HG03521 (cell line): ENCODE data around the gene MBD3L5.
A peak's percentile ranks its signal among the peaks of the same experiment; 100 is the strongest.
"Not testable (repeated sequence)": the region's sequence is repeated elsewhere in the genome, so short reads cannot be mapped to it uniquely, and the experiment has no call there.

Experiments used
- ATAC-seq: cut with Tn5 transposase; IDR thresholded peaks from one replicate; pipeline ENCODE4 v1.9.1; 2021; ENCODE audit warnings: mild to moderate bottlenecking, moderate library complexity; ENCODE audit not compliant: unreplicated experiment

MBD3L5 gene

DNA sequence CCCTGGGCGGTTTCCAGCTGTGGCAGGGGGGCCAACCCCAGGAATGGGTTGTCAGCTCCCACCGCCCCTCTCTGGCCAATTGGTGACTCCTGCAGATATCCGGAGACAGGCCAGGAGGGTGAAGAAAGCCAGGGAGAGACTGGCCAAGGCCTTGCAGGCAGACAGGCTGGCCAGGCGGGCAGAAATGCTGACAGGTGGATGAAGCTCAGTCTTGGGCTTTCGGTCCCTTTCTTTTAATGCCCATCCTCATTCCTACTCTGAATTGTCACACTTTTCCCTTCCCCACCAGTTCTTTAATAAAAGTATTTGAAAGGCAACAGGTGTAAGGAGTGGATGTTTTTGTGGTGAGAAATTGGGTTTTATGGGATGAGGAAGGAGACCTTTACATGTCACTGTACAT lies 21.0 kb downstream of the MBD3L5 start:
- ATAC-seq: not testable (repeated sequence)

GRCh38 chr19:7052896-7053295 lies 22.5 kb downstream of the MBD3L5 start:
- not testable (repeated sequence) for ATAC-seq

- ATAC-seq: not testable (repeated sequence)
These were observed 24.4 kb downstream of the MBD3L5 start for GRCh38 chr19:7054635-7055368.

DNA sequence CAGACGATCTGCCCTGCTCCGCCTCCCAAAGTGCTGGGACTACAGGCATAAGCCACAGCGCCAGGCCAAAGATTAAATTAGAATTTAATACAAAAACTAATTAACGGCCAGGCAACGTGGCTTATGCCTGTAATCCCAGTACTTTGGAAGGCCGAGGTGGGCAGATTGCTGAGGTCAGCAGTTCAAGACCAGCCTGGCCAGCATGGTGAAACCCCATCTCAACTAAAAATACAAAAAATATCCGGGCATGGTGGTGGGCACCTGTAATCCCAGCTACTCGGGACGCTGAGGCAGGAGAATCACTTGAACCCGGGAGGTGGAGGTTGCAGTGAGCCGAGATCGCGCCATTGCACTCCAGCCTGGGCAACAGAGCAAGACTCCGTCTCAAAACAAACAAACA lies 25.3 kb downstream of the MBD3L5 start:
- ATAC-seq: not testable (repeated sequence)

GRCh38 chr19:7056371-7056770 lies 26.0 kb downstream of the MBD3L5 start:
- ATAC-seq: not testable (repeated sequence)

DNA sequence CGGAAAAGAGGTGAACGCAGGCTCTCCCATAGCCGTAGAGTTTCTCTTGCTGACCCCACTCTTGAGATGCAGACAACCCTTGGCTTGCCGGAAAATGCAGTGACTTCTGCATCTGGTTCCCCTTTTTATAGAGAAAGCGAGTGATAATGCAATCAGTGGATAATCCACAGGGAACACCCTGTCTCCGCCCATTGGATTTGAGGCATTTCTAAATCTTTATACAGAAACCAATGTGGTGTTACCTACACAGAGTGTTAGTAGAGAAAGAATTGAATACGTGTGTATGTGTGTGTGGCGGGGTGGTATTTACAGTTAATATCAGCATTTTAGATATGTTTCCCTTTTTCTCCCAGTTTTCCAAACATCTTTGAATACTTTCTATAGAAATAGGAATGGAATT lies 28.2 kb downstream of the MBD3L5 start, which contains the start of gene MBD3L3:
Gene MBD3L3 (minus strand): TSS at position 101 of the 400 bp plus-strand sequence. CDS start 71 bp downstream, at position 30.
- ATAC-seq: not testable (repeated sequence)

DNA sequence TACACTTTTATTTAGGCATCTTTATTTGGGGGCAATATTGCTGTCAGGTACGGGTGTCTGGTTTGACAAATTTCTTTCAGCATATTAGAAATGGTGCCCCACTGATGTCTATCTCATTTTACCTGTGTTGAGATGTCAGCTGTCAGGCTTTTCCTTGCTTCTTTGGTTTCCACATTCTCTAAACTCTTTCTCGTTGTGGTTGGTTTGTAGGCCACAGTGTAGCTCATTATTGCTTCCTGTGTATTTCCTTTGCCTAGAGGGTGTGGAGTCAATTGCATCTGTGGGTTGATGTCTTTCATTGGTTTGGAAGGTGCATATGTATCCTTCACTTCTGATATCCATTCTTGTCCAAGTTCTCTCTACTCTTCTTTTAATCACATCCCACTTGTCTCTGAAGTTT lies 29.6 kb downstream of the MBD3L5 start:
- not testable (repeated sequence) for ATAC-seq

DNA sequence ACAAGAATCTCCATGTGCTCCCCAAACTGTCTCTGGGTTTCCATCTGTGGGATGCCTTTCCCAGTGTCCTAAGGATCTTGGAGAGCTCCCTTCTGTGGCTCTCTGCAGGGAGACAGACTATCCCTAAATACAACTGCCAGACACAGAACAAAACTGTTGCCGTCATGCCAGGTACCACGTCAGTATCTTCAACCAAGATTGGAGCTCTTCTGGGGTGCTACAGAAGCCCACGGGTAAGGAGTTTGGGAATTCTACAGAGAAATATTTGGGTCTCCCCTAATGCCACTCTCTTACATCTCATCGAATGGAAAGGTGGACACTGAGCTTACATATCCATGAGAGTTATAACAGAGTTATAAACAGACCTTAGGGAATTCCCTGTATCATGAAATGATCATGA lies 33.0 kb downstream of the MBD3L5 start:
- ATAC-seq: no peak

DNA sequence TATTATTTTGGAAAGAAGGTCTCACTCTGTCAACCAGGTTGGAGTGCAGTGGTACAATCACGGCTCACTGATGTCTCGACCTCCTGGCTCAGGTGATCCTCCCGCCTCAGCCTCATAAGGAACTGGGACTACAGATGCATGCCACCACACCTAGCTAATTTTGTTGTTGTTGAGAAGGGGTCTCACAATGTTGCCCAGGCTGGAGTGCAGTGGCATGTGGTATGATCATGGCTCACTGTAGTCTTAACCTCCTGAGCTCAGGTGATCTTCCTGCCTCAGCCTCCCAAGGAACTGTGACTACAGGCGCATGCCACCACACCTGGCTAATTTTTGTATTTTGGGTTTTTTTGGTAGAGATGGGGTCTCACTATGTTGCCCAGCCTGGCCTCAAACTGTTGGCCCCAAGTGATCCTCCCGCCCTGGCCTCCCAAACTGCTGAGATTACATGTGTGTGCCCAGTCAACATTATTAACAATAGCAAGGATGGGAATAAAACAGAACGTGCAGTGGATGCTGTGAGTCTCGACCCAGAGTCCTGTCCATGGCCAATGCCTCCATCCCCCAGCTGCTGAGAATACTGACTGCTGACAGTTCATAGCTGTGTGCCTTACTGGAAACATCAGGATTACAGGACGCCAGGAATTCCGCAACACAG lies 33.5 kb downstream of the MBD3L5 start:
- ATAC-seq: no peak

DNA sequence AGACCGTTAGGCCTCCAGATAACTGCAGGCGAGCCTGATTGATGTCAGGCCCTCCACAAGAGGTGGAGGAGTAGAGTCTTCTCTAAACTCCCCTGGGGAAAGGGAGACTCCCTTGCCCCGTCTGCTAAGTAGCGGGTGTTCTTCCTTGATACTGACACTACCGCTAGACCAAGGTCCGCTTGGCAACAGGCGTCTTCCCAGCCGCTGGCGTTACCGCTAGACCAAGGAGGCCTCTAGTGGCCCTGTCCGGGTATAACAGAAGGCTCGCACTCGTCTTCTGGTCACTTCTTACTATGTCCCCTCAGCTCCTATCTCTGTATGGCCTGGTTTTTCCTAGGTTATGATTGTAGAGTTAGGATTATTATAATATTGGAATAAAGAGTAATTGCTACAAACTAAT lies 36.7 kb downstream of the MBD3L5 start:
- ATAC-seq: not testable (repeated sequence)

DNA sequence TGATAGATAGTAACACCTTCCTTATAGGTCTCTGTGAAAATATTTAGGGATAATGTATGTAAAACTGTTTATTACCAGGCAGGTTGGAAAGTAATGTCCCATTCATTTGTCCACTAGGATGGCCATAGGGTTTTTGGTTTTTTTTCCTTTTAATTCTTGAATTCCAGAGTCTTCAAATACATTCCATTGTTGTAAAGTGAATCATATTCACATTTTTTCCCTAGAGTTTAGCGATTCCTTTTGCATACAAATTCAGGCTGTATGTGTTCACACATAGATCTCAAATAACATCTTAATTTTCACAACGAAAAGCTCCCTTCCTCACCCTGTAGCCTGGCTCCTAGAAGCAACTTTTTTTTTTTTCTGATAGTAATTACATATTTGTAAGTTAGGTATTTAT lies 37.3 kb downstream of the MBD3L5 start:
- no peak for ATAC-seq

- ATAC-seq: no peak
These were observed 38.2 kb downstream of the MBD3L5 start for GRCh38 chr19:7068599-7068998.

DNA sequence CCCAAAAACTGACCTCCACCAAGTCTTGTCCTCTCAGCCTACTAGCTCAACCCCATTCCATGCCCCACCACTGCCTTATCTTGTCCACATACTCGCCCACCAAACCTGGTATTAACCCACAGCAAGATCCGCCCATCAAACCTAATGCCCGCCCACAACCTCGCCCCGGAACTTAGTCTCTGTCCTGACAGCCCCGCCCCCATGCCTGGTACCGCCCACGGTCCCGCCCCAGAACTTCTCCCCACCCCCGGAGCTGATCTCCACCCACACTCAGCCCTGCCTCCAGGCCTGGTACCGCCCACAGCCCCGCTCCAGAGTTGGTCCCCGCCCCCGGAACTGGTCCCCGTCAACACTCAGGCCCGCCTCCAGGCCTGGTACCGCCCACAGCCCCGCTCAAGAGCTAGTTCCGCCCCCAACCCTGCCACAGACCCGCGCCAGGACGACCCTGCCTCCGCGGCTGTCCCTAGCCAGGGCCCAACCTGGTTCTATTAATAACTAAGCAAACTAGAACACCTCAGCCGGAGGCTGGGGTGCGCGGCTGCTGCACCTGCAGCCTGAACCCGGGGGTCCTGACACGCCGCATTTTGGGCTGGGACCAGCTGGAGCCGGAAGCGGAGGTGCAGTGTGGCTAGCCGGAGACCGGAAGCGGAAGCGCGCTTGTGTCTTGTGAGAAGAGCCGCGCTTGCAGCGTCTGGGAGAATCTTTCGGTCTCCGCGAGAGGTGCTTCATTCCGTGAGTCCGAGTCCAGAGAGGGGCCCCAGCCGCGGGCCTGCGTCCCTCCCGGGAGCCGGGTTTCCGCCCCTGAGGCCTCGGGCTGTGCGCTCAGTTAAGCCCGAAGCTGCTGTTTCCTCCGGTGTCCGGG lies 38.9 kb downstream of the MBD3L5 start, which contains the start of gene ZNF557:
Gene ZNF557 (plus strand): TSS at position 662 of the 862 bp plus-strand sequence. CDS start 5,372 bp downstream, outside the sequence.
- ATAC-seq: peak; percentile 93

DNA sequence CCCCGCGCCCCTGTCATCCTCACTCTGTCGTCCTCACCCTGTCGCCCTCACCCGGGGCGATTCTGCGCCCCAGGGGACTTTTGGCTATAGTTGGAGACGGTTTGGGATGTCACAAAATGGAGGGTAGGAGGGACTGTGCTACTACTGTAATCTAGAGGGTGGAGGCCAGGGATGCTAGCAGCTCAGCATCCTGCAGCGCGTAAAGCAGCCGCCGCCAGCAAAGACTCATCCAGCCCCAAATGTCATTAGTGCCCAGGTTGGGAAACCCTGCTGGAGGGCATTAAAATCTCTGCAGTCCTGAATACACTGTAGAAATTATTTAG lies 39.5 kb downstream of the MBD3L5 start:
- ATAC-seq: no peak

DNA sequence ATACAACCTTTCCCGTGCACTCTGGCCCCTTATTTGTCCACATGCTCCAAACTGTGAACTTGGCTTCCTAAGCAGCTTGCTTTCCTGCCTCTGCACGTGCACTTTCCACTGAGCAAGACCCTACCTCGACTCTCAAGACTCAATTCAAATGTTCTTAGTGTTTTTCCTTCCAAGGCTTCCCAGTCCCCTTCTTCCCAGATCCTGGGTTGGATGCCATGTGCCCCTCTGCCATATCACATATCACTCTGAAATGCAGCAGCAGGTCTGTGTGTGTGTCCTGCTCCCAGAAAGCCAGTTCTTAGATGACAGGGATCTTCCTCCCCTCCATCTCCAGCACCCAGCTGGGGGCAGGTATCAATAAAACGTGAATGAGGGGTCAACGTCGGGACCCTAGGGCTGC lies 42.2 kb downstream of the MBD3L5 start:
- ATAC-seq: no peak

- no peak for ATAC-seq
These were observed 44.4 kb downstream of the MBD3L5 start for GRCh38 chr19:7074705-7075282.

- no peak for ATAC-seq
These were observed 45.8 kb downstream of the MBD3L5 start for GRCh38 chr19:7076151-7076550.

DNA sequence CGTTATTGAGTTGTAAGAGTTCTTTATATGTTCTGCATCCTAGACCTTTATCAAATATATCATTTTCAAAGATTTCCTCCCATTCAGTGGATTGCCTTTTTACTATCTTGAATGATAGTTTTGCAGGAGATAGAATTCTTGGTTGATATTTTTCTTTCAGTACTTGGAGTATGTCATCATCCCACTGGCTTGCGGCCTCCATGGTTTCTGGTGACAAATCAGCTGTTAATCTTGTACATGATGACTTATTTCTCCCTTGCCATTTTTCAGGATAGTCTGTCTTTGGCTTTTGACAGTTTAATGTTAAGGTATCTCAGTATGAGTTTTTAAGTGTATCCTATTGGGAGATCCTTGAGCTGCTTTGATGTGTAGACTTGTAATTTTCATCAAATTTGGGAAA lies 47.6 kb downstream of the MBD3L5 start:
- ATAC-seq: no peak
